Testis (tissue), 3 donors: ENCODE results near the gene DTNB. TPM values are rescaled to one million over a fixed set of nuclear protein-coding genes. Genes with fewer than 3 reads are reported as not detected.

Source experiments
- DNase-seq: peaks from one replicate; pipeline ENCODE4 v3.0.0-alpha.2; 2019
- H3K27ac ChIP-seq, 2 donors: fragments of 200-600 bp; sonication (generic); one replicate each; pipeline ENCODE4 v1.5.1; 2019
- H3K27me3 ChIP-seq: fragments of 200-600 bp; sonication (generic); one replicate; pipeline ENCODE4 v1.5.1; 2019
- H3K36me3 ChIP-seq: fragments of 200-600 bp; sonication (generic); one replicate; pipeline ENCODE4 v1.5.1; 2017; ENCODE audit warnings: low read depth; ENCODE audit errors: missing control alignments
- H3K4me1 ChIP-seq: fragments of 200-600 bp; sonication (generic); one replicate; pipeline ENCODE4 v1.5.1; 2019
- H3K4me3 ChIP-seq, 2 donors: fragments of 200-600 bp; sonication (generic); one replicate each; pipeline ENCODE4 v1.5.1; 2017 to 2019
- H3K9me3 ChIP-seq: fragments of 200-600 bp; sonication (generic); one replicate; pipeline ENCODE4 v1.5.1; 2017
- CTCF ChIP-seq, 3 experiments: fragments of 450-650 bp in 2 of 3; fragments of 200-600 bp in 1 of 3; sonication (generic) in 1 of 3; IDR thresholded peaks; one replicate each; pipeline ENCODE4 v1.5.1; 2016 to 2019; ENCODE audit warnings: antibody characterized with exemption in 3 of 3, mild to moderate bottlenecking in 2 of 3, moderate library complexity in 1 of 3
- POLR2A ChIP-seq: fragments of 450-650 bp; IDR thresholded peaks from one replicate; pipeline ENCODE4 v1.6.1; 2017; ENCODE audit warnings: antibody characterized with exemption, mild to moderate bottlenecking, moderate library complexity
- WGBS, 2 donors: methylation state at CpG; one replicate each; pipeline ENCODE4 v1.1.5; 2018; 5-methylcytosine and 5-hydroxymethylcytosine counted together
- intact Hi-C: fragments of 100-400 bp; cut with DNase I; formaldehyde crosslinking; loops from one replicate; pipeline ENCODE4 v1.15.1; 2023; ENCODE audit warnings: low total_unique reads
- polyA plus RNA-seq: library from polyadenylated mRNA; stranded (reverse); fragments of 350-450 nt; fragmentation: Illumina TruSeq; extraction: RNeasy Lipid Tissue Mini Kit (QIAGEN cat#74804); gene quantifications from one replicate; pipeline ENCODE4 v1.2.3, GENCODE V29; 2014; ENCODE audit warnings: low read depth, low replicate concordance; ENCODE audit not compliant: insufficient read depth
- total RNA-seq, 2 donors: library from RNA; depleted of rRNA; stranded (reverse); fragments of >200 nt; gene quantifications; one replicate each; pipeline ENCODE4 v1.2.3, GENCODE V29; 2016

DTNB gene
- total and polyA plus RNA-seq, 3 donors from 2014 or later = 21.9 to 47.3 (median 45.1) TPM

GRCh38 chr2:25598332-25598731 is 75.0 kb downstream of the DTNB start:
- WGBS, 2 donors = 92 to 97% methylated on average over 2 of the region's 2 CpGs
- Histone ChIP-seq H3K36me3 (no peaks in the 10 kb centered on the region), H3K4me1 (no peaks in the 10 kb centered on the region), H3K9me3 (no peaks in the 10 kb centered on the region), H3K27ac (no peak overlapping the region), H3K4me3 (no peak overlapping the region), H3K27me3 (no peaks in the 10 kb centered on the region)
- TF ChIP-seq CTCF (IDR thresholded peaks at IDR 0.05) = no peak
- no peak for TF ChIP-seq POLR2A
- DNase-seq = no peak
- intact Hi-C loops = no loop called here

- no peaks in the 10 kb centered on the region for H3K36me3 ChIP-seq
- 85 to 93% methylated on average over 2 of the region's 2 CpGs for WGBS, 2 donors
- no peak overlapping the region for H3K4me3 ChIP-seq
- no peaks in the 10 kb centered on the region for H3K4me1 ChIP-seq
- no peak overlapping the region for H3K27ac ChIP-seq
- intact Hi-C loops = no loop called here
- DNase-seq = no peak
- no peaks in the 10 kb centered on the region for H3K27me3 ChIP-seq
- no peaks in the 10 kb centered on the region for H3K9me3 ChIP-seq
- TF ChIP-seq CTCF (IDR thresholded peaks at IDR 0.05) (no peak), POLR2A (no peak)
Observed at GRCh38 chr2:25597881-25598280, 75.5 kb downstream of the DTNB start.

GRCh38 chr2:25596516-25597244 is 76.7 kb downstream of the DTNB start:
- WGBS, 2 donors = 65 to 75% methylated on average over 1 of the region's 1 CpG
- Histone ChIP-seq H3K36me3 (no peaks in the 10 kb centered on the region), H3K27me3 (no peaks in the 10 kb centered on the region), H3K27ac (no peak overlapping the region), H3K4me1 (no peaks in the 10 kb centered on the region), H3K9me3 (no peaks in the 10 kb centered on the region), H3K4me3 (no peak overlapping the region)
- intact Hi-C loops = no loop called here
- DNase-seq = no peak
- no peak for TF ChIP-seq POLR2A
- no peak for TF ChIP-seq CTCF (IDR thresholded peaks at IDR 0.05)

GRCh38 chr2:25595393-25595792 is 78.0 kb downstream of the DTNB start:
- WGBS, 2 donors = 72 to 80% methylated on average over 6 of the region's 6 CpGs
- TF ChIP-seq CTCF (IDR thresholded peaks at IDR 0.05) (no peak), POLR2A (no peak)
- Histone ChIP-seq H3K27me3 (no peaks in the 10 kb centered on the region), H3K36me3 (no peaks in the 10 kb centered on the region), H3K4me1 (no peaks in the 10 kb centered on the region), H3K27ac (no peak overlapping the region), H3K4me3 (no peak overlapping the region), H3K9me3 (no peaks in the 10 kb centered on the region)
- DNase-seq = no peak
- intact Hi-C loops = no loop called here

- 79 to 80% methylated on average over 3 of the region's 3 CpGs for WGBS, 2 donors
- H3K27ac ChIP-seq = no peak overlapping the region
- H3K36me3 ChIP-seq = no peaks in the 10 kb centered on the region
- no peaks in the 10 kb centered on the region for H3K9me3 ChIP-seq
- intact Hi-C loops = no loop called here
- no peaks in the 10 kb centered on the region for H3K27me3 ChIP-seq
- no peak for TF ChIP-seq POLR2A
- no peak for TF ChIP-seq CTCF (IDR thresholded peaks at IDR 0.05)
- H3K4me1 ChIP-seq = no peaks in the 10 kb centered on the region
- no peak overlapping the region for H3K4me3 ChIP-seq
- DNase-seq = no peak
Observed at GRCh38 chr2:25594991-25595390, 78.4 kb downstream of the DTNB start.
